PC-9 (cell line): ENCODE measurements around the gene HAUS6. TPM values are rescaled to one million over a fixed set of nuclear protein-coding genes. Genes with fewer than 3 reads are reported as not detected.

ENCODE experiments used
- BruUV-seq: library from RNA; stranded (reverse); fragments of 400-500 nt; replicated peaks from 2 replicates; lab custom pipeline; 2021; lab: Mats Ljungman, UMichigan
- CTCF ChIA-PET: fragments of 300-600 bp; sonication (Branson Sonifier 250); formaldehyde crosslinking; loops from one replicate; lab custom pipeline; 2022; ENCODE audit warnings: antibody characterized with exemption; lab: Charles Lee
- POLR2A ChIA-PET: fragments of 300-600 bp; sonication (Branson Sonifier 250); formaldehyde crosslinking; loops from one replicate; lab custom pipeline; 2022; ENCODE audit warnings: antibody characterized with exemption; ENCODE audit not compliant: unreplicated experiment; lab: Charles Lee
- DNase-seq, 2 experiments: peaks; one replicate each; pipeline versions ENCODE4 v3.0.0 to v3.0.0-alpha.2; 2015 to 2022; ENCODE audit warnings: mixed read lengths in 1 of 2
- H2AFZ ChIP-seq: fragments of 200-600 bp; sonication (generic); 2 replicates; pipeline ENCODE4 v1.8.1; 2017; ENCODE audit warnings: antibody characterized with exemption
- H3F3A ChIP-seq: fragments of 200-600 bp; sonication (generic); 2 replicates; pipeline ENCODE4 v1.8.1; 2017; ENCODE audit warnings: antibody characterized with exemption, mild to moderate bottlenecking, low read depth; ENCODE audit not compliant: insufficient read depth
- H3K27ac ChIP-seq: fragments of 200-600 bp; sonication (generic); 2 replicates; pipeline ENCODE4 v1.6.1; 2016; ENCODE audit warnings: mixed run types
- H3K27me3 ChIP-seq: fragments of 200-600 bp; sonication (generic); 2 replicates; pipeline ENCODE4 v1.6.1; 2016; ENCODE audit warnings: low read depth, mixed run types; ENCODE audit not compliant: insufficient read depth
- H3K36me3 ChIP-seq: fragments of 200-600 bp; sonication (generic); 2 replicates; pipeline ENCODE4 v1.6.1; 2016; ENCODE audit warnings: low read depth, mixed run types
- H3K4me1 ChIP-seq: fragments of 200-600 bp; sonication (generic); replicated peaks from 2 replicates; pipeline ENCODE4 v1.6.1; 2016; ENCODE audit warnings: mixed run types; ENCODE audit not compliant: insufficient read depth
- H3K4me2 ChIP-seq: fragments of 200-600 bp; sonication (generic); 2 replicates; pipeline ENCODE4 v1.6.1; 2017; ENCODE audit warnings: mixed run types
- H3K4me3 ChIP-seq: fragments of 200-600 bp; sonication (generic); 2 replicates; pipeline ENCODE4 v1.6.1; 2016; ENCODE audit warnings: mixed run types
- H3K79me2 ChIP-seq: fragments of 200-600 bp; sonication (generic); 2 replicates; pipeline ENCODE4 v1.6.1; 2017; ENCODE audit warnings: low read depth, mixed run types
- H3K9me2 ChIP-seq: fragments of 200-600 bp; sonication (generic); 2 replicates; pipeline ENCODE4 v1.8.1; 2017; ENCODE audit warnings: mild to moderate bottlenecking; ENCODE audit not compliant: insufficient read depth
- H3K9me3 ChIP-seq: fragments of 200-600 bp; sonication (generic); 2 replicates; pipeline ENCODE4 v1.8.1; 2016; ENCODE audit warnings: low read depth; ENCODE audit not compliant: insufficient read depth
- H4K20me1 ChIP-seq: fragments of 200-600 bp; sonication (generic); 2 replicates; pipeline ENCODE4 v1.8.1; 2017; ENCODE audit not compliant: insufficient read depth
- CTCF ChIP-seq: fragments of 200-600 bp; sonication (generic); conservative IDR thresholded peaks from 2 replicates; pipeline ENCODE4 v1.6.1; 2017; ENCODE audit warnings: mixed run types, antibody characterized with exemption, mild to moderate bottlenecking, moderate library complexity
- EZH2 ChIP-seq: fragments of 200-600 bp; sonication (generic); IDR thresholded peaks from 2 replicates; pipeline ENCODE4 v1.8.0; 2017; ENCODE audit warnings: antibody characterized with exemption, low read depth
- intact Hi-C: fragments of 100-400 bp; cut with micrococcal nuclease; formaldehyde crosslinking; loops from one replicate; pipeline ENCODE4 v1.10.0; 2022; ENCODE audit not compliant: unreplicated experiment
- total RNA-seq: library from RNA; stranded (reverse); gene quantifications from 2 replicates; pipeline ENCODE4 v1.2.3, GENCODE V29; 2021

HAUS6 gene
- total RNA-seq, 1 experiment from 2014 or later: 19.1 TPM

GRCh38 chr9:19032406-19032805 lies 70.3 kb downstream of the HAUS6 start:
- no peaks in the 10 kb centered on the region for H3K9me3 ChIP-seq
- H3K36me3 ChIP-seq: no peaks in the 10 kb centered on the region
- intact Hi-C loops: no loop called here
- H3K4me1 ChIP-seq: no peaks in the 10 kb centered on the region
- H3K79me2 ChIP-seq: no peaks in the 10 kb centered on the region
- H3K27ac ChIP-seq: no peak overlapping the region
- TF ChIP-seq EZH2: no peak
- no peak for TF ChIP-seq CTCF
- BruUV-seq: no TSS peak
- H3F3A ChIP-seq: no peaks in the 10 kb centered on the region
- H2AFZ ChIP-seq: no peak overlapping the region
- H3K4me3 ChIP-seq: no peak overlapping the region
- H3K4me2 ChIP-seq: no peak overlapping the region
- no peak for DNase-seq
- no peaks in the 10 kb centered on the region for H3K9me2 ChIP-seq
- CTCF ChIA-PET: no interaction called here
- POLR2A ChIA-PET: no interaction called here
- H4K20me1 ChIP-seq: no peaks in the 10 kb centered on the region
- H3K27me3 ChIP-seq: no peaks in the 10 kb centered on the region

DNA sequence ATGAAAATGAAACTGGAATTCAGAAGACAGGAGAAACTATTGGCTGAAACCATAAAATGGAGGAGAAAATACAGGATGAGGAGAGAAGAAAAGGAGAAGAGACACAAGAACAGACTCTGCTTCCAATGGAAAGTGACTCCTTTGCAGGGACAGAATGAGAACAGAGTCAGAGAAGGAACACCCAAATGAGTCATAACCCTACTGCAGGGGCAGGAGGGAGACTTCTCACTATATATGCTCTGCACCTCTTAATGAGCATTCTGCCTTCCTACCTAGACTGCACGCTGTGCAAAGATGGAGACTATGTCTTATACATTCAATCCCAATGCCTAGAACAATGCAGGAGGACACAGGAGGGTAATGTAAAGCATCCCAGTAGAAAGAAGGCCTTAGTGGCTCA lies 71.8 kb downstream of the HAUS6 start:
- H2AFZ ChIP-seq: no peak overlapping the region

GRCh38 chr9:19028835-19029451 lies 73.8 kb downstream of the HAUS6 start:
- BruUV-seq: no TSS peak
- Histone ChIP-seq H3K79me2 (no peaks in the 10 kb centered on the region), H3K9me3 (no peaks in the 10 kb centered on the region), H3K9me2 (no peaks in the 10 kb centered on the region), H3K4me2 (no peak overlapping the region), H3K4me3 (no peak overlapping the region), H3F3A (no peaks in the 10 kb centered on the region), H3K27me3 (no peaks in the 10 kb centered on the region), H4K20me1 (no peaks in the 10 kb centered on the region), H3K27ac (no peak overlapping the region), H3K4me1 (no peaks in the 10 kb centered on the region), H3K36me3 (no peaks in the 10 kb centered on the region), H2AFZ (no peak overlapping the region)
- no peak for TF ChIP-seq EZH2
- TF ChIP-seq CTCF: peak; percentile 76
- ChIA-PET CTCF (interaction anchor here (0.5 to 0.9 kb wide), 6 partner anchors 145 to 1499 kb away, joined by 3 to 16 read pairs (median 4); no protein-coding TSS in a partner anchor), POLR2A (no interaction called here)
- intact Hi-C loops: loop anchor here (1.0 to 5.0 kb wide), 3 partner anchors 774 to 1497 kb away; no protein-coding TSS in a partner anchor
- peak; percentile 12 to 36 for DNase-seq

More for the DNA sequence above, 71.8 kb downstream of the HAUS6 start:
- BruUV-seq: no TSS peak
- H3K27me3 ChIP-seq: no peaks in the 10 kb centered on the region
- H3K27ac ChIP-seq: no peak overlapping the region
- no peaks in the 10 kb centered on the region for H4K20me1 ChIP-seq
- ChIA-PET CTCF (no interaction called here), POLR2A (no interaction called here)
- H3K36me3 ChIP-seq: no peaks in the 10 kb centered on the region
- H3K4me2 ChIP-seq: no peak overlapping the region
- TF ChIP-seq CTCF (no peak), EZH2 (no peak)
- no peaks in the 10 kb centered on the region for H3K4me1 ChIP-seq
- no peaks in the 10 kb centered on the region for H3K9me2 ChIP-seq
- no peaks in the 10 kb centered on the region for H3F3A ChIP-seq
- no peak for DNase-seq
- H3K79me2 ChIP-seq: no peaks in the 10 kb centered on the region
- H3K9me3 ChIP-seq: no peaks in the 10 kb centered on the region
- no peak overlapping the region for H3K4me3 ChIP-seq
- intact Hi-C loops: no loop called here
